GM19467 (cell line): Measurements from ENCODE around the gene NALCN.
"Not testable (repeated sequence)": the region's sequence is repeated elsewhere in the genome, so short reads cannot be mapped to it uniquely, and the experiment has no call there.

Experiments used
- ATAC-seq: cut with Tn5 transposase; IDR thresholded peaks from one replicate; pipeline ENCODE4 v1.9.1; 2021; ENCODE audit warnings: mild to moderate bottlenecking, moderate library complexity; ENCODE audit not compliant: unreplicated experiment

NALCN gene

DNA sequence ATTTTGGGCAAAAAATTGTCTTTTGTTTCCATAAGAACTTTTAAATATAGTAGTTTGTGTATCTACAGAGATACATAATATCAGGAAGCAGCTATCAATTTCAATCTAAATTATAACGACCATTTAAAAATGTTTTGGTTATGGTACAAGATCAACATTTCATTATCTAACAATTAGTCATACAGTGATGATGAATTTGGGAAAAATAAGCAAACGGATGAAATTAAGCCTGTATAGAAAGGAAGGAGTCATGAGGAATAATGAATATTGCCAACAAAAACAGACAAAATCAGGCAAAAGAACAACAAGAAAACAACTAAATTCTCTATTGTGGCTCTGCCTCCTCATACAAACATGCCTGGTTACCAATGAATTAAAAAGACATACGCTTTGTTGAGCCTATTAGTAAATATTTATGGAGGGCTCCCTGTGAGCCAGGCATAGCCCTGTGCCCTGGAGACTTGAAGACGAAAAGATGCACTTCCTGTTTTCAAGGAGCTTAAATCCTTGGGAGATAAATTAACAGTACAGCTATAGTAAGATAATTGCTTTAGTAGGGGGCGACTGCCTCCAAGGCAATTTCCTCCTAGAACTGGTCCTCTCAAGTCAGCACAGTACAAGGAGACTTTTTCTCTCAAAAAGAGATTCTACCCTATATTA is 73.0 kb downstream of the NALCN start:
- ATAC-seq: no peak

DNA sequence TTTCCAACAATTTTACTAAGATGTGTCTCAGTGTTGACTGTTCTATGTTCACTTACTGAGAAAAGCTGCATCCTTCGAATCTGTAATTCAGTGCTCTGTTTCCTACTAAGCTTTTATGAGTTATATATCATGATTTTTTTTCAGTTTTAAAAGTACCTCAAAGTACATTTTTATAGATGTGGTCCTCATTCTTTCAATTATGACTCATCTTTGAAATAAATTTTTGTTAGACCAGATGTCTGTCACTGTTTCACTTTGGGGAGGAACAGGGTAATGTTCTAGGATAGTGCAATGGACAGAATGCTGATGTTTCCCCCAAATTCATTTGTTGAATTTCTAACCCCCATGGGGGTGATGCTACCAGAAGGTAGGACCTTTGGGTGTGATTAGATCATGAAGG is 74.8 kb downstream of the NALCN start:
- no peak for ATAC-seq

DNA sequence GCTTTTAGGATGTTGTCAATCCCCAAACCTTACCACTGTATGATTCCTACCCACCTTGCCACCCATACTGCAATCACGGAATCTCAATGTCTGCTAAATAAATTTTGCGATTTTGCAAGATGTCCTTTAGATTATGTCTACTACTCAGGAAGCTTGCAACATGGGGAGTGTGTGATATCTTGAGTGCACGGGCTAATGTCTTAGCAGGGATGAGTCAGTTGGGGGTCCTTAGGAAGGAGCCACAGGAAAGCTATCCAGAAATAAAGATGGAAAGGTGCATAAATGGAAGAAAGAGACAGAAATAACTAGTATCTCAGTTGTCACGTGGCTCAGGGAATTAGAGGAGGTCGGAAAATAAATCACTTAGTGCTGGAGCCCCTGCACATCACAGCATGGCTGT is 77.1 kb downstream of the NALCN start:
- no peak for ATAC-seq

DNA sequence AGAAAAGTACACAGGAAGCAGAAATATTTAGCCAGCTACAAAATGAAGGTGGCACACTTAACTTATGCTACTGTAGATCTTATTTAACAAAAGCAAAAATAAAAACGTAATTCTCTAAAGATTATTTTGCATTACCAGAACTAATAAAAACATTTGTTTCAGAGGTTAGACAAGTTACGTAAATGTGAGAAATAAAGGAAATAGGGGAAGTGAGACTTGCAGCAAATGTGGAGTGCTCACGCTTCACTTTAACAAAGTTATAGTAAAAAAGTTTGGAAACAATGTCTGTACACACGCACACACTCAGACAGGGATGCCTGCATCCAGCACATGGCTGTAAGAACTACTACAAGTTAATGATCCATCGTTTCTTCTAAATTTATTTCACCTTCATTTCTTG is 83.7 kb downstream of the NALCN start:
- ATAC-seq: no peak

DNA sequence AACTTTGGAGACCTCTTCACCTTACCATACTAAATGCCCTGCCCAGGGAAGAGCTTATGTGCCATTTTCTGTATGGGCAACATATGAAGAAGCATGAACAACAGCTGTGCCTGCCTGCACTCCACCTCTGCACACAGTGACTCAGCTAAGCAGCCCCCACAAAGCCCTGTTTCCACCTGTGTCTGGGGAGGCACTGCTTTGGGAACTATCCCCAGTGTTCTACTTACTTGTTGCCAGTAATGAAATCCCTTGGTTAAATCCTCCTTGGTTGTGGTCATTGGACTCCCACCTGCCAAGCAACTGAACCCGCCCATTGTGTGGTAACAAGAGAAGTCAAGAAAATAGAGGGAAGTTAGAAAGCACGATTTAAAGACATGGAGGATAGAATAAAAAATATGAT is 84.6 kb downstream of the NALCN start:
- no peak for ATAC-seq

DNA sequence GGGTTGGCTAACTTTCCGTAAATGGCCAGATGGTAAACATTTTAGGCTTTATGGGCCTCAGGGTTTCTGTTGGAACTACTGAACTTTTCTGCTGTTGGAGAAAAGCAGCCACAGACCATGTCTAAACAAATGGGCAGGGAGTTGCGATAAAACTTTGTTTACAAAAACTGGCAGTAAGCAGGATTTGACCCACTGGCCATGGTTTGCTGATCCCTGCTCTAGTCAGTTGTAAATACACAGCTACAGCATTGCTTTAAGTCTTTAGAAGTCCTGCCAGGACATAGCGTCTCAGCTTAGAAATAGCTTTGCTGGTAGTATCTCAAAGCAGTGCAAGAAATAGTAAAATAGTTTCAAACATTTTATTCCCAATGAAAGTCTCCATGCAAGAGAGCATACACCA is 88.4 kb downstream of the NALCN start:
- ATAC-seq: no peak

DNA sequence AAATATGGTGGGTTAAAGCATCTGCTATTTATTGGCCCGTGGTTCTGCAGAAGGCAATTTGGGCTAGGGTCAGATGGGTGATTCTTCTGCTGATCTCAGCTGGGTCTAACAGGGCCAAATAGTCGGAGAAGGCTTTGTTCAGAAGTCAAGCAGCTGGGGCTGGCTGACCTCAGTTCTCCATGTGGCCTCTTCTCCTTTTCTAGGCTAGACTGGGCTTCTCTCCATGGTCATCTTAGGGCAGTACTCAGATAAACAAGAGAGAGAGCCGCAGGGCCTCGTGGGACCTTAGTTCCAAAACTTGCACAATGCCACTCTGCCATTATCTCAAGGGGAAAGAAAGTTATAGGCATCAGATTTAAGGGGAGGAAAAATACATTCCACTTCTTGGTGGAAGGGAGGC is 89.6 kb downstream of the NALCN start:
- no peak for ATAC-seq

DNA sequence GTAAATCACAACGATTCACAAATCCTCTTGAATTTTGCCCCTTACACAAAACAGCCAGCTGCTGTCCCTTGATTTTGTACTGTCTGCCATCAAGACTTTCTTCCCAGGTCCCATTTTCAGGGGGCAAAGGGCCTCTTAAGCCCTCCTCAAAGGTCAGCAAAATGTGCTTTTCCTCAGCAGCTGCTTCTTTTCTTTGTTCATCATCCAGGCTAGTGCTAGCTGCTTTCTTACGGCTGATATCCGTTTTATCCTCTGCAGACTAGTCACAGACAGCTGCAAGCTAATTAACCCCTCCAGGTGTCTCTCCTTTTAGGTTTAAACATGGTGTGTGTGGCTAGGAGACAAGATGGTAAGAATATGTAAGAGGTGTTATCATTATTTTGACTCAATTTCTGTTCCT is 90.9 kb downstream of the NALCN start:
- ATAC-seq: no peak

DNA sequence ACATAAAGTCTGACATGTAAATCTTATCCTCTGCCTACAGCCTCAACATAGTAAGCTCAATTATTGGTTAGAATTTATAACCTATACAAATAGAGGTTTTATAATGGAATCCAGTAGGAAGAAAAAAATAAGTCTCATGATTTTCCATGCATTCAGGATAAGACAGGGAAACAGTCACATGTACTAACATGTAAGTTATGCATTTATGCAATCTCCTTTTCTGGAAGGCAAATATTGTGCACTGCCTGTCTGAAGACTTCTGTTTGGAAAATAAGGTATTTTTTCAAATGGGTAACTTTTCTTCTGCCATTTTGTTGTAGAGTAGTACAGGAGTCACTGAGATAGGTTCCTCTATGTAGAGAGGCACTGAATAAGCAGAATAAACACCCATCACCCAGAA is 92.7 kb downstream of the NALCN start:
- ATAC-seq: no peak

DNA sequence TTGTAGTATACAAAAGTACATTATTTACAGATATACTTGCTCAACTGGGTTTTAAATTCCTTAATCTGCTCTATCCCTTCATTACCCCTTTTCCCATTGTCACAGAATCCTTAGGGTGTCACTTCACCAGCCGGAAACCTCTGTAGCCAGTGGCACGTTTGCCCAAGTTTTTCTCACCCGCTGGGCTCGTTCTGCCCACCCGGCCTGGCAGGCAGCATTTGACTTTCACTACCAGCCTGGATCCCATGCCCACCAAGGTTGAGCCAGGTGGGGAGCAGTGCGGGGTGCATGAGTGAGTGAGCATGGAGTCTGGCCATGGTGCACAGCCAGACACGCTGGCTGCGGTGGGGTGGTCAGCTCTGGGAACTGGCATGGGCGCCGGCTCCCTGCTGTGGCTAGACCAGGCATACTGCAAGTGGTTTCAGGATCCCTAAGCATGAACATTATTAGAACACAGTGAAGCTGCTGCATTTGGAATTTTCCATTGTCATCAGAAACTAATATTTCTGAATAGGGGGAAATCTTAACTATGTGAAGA is 98.3 kb downstream of the NALCN start:
- ATAC-seq: no peak

DNA sequence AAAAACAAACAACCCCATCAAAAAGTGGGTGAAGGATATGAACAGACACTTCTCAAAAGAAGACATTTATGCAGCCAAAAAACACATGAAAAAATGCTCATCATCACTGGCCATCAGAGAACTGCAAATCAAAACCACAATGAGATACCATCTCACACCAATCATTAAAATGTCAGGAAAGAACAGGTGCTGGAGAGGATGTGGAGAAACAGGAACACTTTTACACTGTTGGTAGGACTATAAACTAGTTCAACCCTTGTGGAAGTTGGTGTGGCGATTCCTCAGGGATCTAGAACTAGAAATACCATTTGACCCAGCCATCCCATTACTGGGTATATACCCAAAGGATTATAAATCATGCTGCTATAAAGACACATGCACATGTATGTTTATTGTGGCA is 102.8 kb downstream of the NALCN start:
- ATAC-seq: not testable (repeated sequence)

DNA sequence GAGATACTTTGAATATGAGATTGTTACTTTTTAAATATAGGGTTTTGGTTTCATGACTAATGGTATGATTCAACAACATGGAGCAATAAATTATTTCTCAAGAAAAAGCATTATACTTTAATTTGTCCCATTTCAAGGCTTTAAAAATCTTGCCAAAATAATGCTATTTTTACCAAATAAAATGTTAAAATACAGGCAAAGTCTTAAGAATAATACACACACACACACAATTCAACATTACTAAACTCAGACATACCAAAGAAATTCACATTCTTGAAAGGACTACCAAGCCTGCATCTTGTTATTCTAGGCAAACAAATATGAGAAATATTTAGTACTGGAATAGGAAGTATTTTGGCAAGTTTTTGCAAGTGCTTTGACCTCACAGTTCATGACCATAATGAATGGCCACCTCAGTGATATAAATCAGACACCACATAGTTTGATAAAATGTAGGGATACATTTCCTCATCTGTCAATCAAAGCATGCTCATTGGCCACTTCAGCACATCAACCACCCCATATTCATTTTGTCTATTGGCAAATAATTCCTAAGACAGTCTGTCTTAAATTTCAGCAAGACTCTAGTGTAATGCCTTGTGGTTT is 107.2 kb downstream of the NALCN start:
- no peak for ATAC-seq

DNA sequence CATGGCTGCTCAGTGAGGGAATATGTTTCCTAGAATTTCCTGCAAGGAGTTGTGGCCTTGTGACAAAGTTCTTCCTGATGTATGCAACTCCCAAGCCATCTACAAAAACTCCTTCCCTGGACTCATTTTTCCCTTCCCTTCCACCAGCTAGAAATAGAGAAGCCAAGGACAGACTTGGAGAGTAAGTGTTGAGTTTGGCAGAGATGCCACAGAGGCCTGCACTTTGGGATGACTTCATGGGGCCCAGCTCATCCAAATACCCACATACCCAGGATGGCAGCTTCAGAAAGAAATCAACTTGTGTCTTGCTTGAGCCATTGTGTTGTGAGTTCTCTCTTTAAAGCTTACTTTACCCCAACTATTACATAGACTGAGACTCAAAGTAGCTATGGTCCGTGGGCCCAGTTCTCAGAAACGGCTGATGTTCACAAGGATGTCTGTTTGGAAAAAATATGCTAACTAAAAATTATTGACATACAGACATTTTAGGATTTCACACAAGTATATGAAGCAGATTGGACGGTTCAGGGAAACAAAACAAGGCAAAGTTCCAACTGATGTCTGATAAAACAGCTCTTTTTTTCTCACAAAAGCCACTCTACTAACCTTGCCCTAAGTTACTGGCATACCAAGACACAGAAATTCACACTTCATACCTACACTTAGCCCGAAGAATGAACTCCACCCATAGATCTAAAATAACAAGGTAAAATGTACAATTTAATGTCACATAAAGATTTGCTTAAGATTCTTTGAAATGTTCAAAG is 107.9 kb downstream of the NALCN start:
- ATAC-seq: no peak

DNA sequence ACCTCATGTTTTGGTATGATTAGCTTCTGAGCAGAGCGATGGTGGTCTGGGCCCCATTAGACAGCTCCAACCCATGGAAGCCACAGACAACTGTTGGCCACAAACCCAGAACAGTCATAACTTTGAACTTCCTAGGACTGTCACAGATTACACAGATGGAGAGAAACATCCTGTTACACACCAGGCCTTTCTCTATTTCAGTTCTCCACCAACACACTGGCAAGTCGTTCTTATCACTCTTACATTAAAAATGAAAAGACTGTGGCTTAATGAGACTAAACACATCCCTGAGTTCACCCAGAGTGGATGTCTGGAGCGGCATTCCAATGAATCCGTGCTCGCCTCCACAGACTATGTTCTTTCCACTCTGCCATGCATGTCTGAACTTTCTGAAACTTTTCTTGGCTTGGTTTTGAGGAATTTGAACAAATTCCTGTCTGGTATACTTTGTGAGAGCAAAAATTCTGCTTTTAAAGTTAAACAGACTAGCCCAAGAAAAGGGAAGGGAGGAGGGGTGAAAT is 109.1 kb downstream of the NALCN start:
- no peak for ATAC-seq

DNA sequence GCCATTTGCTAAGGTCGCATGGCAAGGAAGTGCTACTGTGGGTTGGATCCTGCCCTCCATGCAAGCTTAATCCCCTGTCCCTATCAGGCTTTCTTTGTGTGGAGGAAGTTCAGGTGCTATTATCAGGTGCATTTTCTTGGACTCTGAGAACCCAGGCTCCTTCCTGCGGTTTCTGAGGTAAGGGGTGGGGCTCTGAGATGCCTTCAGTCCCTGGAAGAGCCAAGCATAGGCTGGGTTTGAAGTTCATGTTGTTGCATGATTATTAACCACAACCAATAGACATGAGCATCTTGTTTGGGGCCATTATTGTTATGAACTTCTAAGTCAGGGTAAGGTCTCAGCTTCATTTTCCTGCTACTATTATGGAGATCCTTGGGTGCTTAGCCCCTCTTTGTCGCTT is 109.5 kb downstream of the NALCN start:
- no peak for ATAC-seq

DNA sequence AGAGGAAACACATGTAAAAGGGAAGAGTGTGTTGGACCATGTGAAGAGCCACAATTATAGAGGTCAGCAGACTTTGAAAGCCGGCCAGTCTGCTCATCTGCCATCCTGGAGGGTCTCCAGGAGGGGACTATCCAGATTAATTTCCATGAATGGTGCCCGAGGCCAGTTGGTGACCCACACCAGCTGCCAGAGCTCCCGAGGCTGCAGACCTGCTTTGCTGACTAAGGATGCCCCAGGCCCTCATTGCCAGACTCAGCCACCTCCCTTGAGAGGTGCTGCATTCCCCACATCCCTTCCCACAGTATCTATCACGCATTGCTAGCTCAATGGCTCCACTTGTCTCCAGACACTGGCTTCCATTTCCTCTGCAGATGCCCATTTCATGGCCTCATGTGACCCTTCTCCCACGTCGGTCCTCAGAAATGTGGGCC is 110.3 kb downstream of the NALCN start:
- ATAC-seq: no peak

DNA sequence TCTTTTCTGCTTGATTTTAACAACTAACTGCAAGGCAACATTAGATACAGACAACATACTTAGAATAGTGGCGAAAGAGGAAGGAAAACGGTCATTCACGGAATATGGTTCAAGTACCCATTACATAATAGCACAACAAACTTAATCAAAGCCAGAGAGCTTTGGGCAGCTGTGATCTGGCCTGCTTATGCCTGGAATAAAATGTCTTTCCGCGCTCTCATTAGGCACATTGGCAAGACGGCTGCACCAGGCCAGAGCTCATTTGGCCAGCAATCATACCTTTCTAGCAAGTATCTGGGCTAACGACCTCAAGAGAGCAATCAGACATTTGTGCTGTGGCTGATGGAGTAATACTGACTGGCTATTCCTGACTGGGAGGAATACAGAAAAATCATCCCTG is 112.8 kb downstream of the NALCN start:
- ATAC-seq: no peak

DNA sequence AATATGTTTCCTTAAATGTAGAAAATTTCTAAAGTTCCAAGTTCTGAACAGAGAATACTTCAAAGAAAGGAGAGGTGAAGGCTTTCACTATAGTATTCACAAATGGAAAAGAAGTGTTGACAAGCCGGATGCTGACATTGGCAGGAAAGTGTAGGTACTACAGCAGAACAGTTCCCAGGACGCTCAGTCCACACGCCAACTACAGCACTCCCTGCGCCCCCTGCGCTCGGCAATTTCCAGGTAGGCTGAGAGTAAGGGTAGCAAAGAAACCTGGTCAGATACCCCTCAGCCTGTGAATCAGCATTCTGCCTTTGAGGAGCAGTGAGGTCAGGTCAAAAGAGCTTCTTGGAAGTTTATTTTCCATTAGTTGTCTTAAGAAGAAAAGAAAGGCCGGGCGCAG is 115.3 kb downstream of the NALCN start:
- ATAC-seq: no peak

DNA sequence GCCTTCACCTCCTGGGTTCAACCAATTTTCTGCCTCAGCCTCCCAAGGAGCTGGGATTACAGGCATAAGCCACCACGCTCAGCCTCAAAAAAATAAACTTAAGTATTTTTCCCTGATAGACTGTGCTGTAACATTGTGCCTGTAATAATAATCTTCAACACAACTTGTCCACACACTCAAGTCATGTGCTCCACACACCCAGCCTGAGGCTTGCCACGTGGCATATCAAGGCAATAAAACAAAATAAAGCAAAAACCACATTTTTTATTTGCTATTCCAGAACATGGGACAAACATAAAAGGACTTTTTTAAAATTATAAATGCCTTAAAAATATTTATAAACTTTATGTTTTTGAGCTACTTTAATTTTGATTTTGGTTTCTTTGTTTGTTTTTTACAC is 115.8 kb downstream of the NALCN start:
- ATAC-seq: no peak

DNA sequence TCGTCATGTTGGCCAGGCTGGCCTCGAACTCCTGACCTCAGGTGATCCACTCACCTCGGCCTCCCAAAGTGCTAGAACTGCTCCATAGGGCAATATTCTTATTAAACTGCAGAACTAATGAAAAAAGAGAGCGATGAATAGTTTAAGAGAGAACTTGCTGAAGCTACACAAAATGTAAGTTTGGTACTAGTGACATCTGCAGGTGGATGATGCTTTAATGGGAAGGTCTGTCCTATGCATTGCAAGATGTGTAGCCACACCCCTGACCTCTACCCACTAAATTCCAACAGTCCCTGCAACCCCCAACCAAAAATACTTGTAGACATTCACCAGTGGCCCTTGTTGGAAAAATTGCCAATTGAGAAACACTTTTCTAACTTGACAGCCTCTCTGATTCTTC is 117.8 kb downstream of the NALCN start:
- no peak for ATAC-seq

DNA sequence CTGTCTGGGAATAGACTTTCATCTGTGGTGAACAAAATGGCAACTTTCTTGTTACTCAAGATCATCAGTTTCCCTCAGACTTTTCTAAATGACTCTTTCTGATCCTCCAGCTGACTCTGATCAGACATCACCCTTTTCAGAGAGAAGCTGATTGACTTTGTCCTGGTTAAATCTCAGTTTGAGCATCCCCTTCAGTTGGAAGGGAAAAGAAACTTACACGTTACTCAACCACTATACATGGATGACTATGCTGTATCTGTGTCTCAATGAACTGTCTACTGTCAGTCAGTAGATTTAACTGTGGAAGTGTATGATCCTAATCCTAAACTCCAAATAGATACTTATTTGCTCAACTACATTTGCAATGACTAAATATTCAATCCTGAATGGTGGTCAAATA is 118.5 kb downstream of the NALCN start:
- ATAC-seq: no peak

DNA sequence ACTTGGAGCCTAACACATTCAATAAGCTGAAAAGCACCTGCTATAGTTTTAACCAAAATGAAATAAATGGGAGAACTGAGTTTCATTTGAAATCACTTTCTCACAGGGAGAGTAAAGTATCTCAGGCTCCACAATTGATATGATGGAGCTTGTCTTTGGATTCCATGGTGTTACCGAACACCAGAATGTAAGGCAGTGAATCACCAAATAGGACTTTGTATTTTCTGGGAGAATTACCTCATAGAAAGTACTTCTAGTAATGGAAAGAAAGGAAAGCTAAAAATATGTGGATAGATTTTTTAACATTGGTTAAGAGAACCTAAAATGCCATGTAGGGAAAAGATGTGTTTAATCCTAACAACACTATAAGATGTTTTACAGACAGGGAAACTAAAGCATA is 123.6 kb downstream of the NALCN start:
- no peak for ATAC-seq
